ENCODE data around the gene SETD9.

Gene SETD9

DNA sequence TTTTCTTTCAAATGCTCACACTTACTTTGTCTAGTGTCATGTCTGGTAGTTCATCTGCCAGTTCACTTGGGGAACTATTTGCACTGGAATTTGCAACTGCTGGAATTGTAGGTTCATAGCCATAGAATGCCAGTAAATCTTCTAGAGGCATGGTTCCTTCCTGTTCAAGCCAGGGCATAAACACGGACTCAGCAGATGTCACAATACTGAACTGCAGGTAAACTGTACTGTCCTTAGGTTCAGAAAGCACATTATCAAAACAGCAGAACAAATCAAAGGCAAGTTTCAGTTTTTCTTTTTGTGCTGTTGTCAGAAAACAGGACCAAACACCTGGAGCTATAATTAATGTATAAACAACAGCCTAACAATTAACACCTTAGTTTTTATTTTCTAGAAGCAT, 29.5 kb downstream of the SETD9 start:
- no peak for DNase-seq (ENCODE audit: low spot score)

DNA sequence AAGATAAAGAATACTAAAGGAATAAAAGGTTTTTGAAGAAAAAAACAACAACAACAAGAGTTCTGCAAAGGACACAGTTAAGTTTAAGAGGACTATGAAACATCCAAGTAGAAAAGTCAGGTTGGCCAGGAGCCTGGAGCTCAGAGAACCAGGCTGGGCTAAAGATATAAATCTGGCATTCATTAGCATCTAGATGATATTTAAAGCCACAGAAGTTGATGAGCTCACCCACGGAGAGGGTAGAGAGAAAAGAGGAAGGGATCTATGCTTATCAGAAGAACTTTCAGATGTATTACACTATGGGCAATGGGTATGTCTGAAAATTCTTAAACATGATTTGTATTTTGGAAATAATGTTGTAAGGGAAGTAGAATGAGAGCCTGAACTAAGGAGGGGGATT, 32.6 kb downstream of the SETD9 start:
- peak; percentile 59 for DNase-seq (ENCODE audit: low spot score)

DNA sequence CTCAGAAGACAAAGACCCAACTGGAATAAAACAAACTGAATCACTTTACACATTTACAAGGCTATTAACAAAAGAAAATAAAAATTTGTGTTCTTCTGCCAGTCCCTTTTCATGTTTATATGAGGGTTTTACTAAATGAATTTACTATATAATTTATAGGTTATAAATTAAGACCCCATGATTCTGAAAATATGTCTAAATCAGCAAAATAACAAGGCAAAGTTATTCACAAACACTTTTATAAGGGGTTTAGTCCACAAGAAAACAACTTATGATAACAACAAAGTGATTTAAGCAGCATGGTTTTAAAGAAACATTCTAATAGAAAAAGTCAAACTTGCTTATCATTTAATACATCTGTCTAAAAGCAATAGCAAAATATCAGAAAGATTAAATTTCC, 37.7 kb downstream of the SETD9 start:
- DNase-seq (ENCODE audit: low spot score) = no peak

DNA sequence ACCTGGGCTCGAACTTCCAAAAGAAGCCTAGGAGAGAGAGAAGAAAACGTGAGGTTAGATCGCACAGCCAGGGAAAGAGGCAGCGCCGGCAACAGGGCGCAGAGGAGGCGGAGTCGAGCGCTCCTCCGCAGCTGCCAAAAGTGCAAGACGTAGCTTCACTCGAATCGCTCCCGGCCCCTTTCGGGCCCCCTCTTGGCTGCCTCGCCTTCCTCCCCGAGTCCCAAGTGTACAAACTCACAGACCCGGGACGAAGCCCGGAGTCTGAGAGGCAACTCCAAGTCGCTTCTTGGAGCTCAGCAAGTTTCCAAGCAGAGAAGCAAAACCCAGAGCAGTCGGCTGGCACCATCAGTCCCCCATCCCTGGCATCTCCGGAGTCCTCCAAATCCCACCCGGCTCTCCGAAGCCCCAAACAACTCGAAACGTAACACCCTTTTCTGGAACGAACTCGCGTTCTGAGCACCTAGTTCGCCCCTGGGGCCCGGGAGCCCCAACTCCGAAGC, 41.3 kb downstream of the SETD9 start:
- DNase-seq (ENCODE audit: low spot score) = peak; percentile 79

DNA sequence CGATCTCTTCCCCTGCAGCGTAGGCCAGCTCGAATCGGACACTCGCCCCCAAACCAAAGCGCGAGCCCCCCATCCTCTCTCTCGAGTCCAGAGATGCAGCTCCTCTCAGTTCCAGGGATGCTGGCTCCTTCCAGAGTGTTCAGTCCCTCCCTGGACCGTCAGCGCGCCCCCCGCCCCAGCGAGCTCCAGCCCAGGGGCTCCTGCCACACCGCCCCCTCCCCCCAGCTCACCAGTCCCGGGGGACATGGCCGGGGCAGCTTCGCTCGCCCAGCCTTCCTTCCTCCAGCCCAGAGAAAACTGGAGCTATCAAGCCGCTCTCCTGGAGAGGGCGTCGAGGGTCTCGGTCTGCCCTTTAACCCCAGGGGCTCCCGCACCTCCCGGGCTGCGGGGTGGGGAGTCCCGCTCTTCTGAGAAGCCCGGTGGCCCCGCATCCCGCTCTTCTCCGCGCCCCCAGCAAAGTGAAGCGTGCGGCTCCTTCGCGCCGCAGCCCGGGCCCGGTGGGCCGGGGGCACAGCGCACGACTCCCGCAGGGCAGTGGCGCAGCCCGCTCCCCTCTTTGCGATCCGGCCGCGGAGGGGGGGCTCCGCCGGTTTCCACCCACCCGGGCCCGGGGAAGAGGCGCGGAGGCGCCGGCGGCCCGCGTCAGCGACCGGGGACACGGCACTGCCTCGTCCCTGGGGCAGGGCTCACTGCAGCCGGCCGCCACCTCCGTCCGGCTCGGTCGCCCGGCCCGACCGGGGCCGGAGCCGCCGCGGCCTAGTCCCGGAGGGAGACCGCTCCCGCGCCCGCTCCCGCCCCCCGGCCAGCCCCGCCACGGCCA, 41.9 kb downstream of the SETD9 start:
- DNase-seq (ENCODE audit: low spot score) = peak; percentile 35

DNA sequence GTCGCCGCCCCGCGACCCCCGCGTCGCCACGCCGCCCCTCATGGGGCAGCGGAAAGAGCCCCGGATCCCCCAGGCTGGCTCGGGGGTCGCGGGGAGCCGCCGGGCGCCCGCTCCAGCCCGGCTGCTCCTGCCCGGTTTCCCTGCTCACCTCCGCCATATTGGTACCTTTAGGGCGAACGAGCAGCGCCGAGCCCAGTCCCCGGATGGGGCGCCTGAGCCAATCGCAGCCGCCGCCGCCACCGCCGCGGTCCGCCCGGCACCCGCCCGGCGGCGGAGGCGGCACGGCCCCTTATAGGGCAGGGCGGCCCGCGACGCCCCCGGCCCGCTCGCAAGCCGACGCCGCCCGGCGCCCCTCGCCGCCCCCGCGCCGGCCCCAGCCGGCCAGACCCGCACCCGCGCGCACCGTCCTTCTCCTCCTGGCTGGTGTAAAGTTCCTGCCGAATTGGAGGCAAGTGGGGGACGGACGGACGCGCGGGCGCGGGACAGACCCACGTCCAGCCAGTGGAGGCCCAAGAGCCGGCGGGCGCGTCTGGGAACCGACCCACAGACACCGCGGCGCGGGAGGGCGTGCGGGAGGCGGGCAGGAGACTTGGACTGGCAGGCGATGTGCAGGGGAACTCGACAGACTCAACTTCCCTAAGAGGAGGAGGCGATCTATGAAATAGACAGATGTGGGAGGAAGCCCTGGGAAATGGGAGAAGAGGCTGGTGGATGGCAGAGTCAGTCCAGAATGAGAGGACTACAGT, 42.7 kb downstream of the SETD9 start, which contains the start of gene MIER3:
Gene MIER3, minus strand, starts transcription at position 178 of the 746 bp plus-strand sequence. Its CDS starts 21 bp downstream, at position 157.
- peak; percentile 93 for DNase-seq (ENCODE audit: low spot score)

DNA sequence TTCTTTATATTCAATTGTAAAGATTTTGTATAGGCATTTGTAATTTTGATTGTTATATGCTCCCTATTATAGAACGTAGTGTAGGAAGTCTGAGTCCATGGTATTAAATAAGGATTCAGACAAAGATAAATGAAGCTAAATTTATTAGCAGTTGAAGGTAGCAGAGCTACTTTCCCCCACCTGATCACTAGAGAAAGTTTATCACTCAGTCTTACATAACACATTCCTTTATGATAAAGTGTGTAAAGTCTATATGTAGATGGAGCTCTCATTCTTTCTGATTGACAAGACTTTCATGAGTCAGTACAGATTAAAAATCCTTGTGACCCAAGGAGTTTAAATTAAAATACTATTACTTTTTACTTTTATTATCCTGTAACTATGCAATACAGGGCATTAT, 44.9 kb downstream of the SETD9 start:
- DNase-seq (ENCODE audit: low spot score) = no peak

DNA sequence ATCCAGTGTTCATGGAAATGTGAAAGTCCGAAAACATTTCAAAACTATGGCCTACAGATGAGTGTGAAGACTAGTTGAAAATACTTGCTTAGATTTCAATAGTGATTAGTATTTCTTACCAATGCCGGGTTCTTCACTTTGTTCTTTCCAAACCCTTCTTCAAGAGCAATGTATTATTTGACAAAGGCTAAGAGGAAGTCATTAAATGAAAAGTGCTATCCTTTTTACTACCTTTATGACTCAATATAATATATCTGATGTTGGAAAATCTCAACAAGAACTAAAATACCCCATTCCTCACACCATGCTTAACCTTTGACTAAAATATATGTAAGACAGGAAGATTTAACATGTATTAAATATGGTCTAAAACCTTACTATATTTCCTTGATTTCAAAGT, 49.2 kb downstream of the SETD9 start:
- no peak for DNase-seq (ENCODE audit: low spot score)

DNA sequence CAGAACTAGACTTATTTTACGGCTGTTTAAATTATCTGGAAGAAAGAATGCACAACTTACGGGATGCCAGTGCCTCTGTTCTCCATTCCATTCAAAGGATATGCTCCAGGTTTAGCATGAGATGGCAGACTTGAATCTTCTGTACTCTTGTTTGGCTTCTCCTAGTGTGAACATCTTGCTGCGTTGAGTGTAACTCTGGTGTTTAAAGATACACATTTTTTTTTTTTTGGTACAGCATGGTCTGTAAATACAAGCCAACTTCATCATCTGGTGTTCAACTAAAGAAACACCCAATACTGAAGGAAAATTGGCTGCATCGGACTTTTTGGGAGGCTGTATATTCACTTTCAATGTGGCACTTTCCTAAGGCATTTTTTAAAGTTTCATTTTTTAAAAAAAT, 49.9 kb downstream of the SETD9 start:
- DNase-seq (ENCODE audit: low spot score) = no peak

DNA sequence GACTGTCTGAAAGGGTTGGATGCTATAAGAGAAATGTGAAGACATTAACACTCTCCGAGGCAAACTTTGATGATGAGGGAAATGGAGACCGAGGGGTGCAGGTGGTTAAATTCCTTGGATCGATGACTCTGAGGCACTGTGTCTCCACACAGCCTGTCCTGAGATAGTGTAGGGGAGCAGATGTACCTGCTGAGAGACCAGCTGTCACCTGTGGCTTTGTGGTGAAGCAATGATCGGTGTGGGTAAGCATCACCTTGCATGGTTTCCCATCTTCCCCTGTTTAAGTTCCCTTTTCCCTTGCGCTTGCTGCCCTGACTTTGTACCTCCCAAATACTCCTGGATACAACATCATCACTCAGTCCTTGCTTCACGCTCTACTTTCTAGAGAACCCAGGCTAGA, 52.4 kb downstream of the SETD9 start:
- no peak for DNase-seq (ENCODE audit: low spot score)

DNA sequence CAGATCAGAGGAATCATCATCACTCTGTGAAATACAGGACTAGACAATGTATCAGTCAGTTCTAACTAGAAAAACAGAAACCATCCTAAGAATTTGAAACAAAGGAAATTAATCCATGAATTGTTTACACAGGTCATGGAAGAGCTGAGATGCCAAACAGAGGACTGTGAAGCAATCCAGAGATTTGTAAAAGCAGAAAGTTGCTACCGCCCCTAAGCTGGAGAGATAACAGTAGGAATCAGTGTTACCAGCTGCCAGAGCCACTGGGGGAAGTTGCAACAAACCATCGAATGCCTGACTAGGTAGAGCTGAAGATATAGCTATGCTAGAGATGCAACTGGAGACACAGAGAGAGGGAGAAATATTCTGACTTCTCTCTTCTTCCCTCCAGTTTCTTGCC, 52.9 kb downstream of the SETD9 start:
- no peak for DNase-seq (ENCODE audit: low spot score)

DNA sequence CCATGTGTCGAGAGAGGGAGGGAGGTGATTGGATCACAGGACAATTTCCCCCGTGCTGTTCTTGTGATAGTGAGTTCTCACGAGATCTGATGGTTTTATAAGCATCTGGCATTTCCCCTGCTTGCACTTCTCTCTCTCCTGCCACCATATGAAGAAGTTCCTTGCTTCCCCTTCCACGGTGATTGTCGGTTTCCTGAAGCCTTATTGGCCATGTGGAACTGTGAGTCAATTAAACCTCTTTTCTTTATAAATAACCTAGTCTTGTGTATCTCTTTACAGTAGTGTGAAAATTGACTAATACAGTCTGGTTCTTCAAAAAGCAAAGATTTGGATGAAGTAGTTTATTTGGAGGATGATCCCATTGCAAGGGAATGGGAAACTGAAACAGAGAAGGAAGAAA, 53.9 kb downstream of the SETD9 start:
- DNase-seq (ENCODE audit: low spot score) = no peak

DNA sequence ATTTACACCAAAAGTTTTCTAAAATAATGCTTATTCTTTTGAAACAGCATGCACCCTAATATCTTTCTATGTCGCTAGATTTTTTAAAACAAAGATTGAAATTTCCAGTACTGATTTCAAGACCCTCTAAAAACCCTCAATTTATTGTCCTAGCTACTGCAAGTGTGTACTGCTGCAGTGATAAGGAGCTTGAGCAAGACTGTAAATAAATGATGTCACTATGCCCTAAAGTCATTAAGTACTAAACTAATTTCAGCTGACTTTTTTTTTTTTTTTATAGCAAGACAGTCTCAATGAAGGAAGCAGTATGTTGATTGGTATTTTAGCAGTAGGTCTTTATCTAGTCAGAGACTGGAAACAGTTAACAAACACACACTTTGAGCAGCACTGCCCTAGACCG, 54.8 kb downstream of the SETD9 start:
- DNase-seq (ENCODE audit: low spot score) = no peak
